Endothelial cell of umbilical vein (primary cell): ENCODE measurements around the gene SAE1.
"Not testable (repeated sequence)": the region's sequence is repeated elsewhere in the genome, so short reads cannot be mapped to it uniquely, and the experiment has no call there.

Experiments
- EZH2 ChIP-seq: IDR thresholded peaks from 2 replicates; pipeline ENCODE4 v1.6.1; 2012; ENCODE audit warnings: borderline replicate concordance, low read depth, mild to moderate bottlenecking, moderate library complexity, low read length, inconsistent platforms; ENCODE audit not compliant: severe bottlenecking
- FOS ChIP-seq: IDR thresholded peaks from 2 replicates; pipeline ENCODE4 v1.6.1; 2011; ENCODE audit warnings: mild to moderate bottlenecking, low read length, moderate library complexity, borderline replicate concordance; ENCODE audit not compliant: insufficient read depth
- JUN ChIP-seq: IDR thresholded peaks from 2 replicates; pipeline ENCODE4 v1.6.1; 2011; ENCODE audit warnings: borderline replicate concordance, low read depth; ENCODE audit not compliant: insufficient read length, insufficient read depth
- MYC ChIP-seq: IDR thresholded peaks from one replicate; pipeline ENCODE4 v1.6.1; 2011; ENCODE audit warnings: mild to moderate bottlenecking, low read depth, low read length
- POLR2A ChIP-seq: IDR thresholded peaks from 2 replicates; pipeline ENCODE4 v1.6.1; 2012; ENCODE audit warnings: low read depth, mild to moderate bottlenecking, control low read depth, low read length
- POLR2AphosphoS5 ChIP-seq: IDR thresholded peaks from 2 replicates; pipeline ENCODE4 v1.6.1; 2012; ENCODE audit warnings: low read depth, mild to moderate bottlenecking, control low read depth, low read length, moderate library complexity; ENCODE audit not compliant: insufficient read depth
- TF ChIP-seq, protein P1 (sequence below), 2 donors: IDR thresholded peaks; 1 replicate in 1 of 2; 2 replicates in 1 of 2; pipeline ENCODE4 v1.5.1; 2011; ENCODE audit warnings: low read length in 2 of 2, mild to moderate bottlenecking in 2 of 2, moderate library complexity in 2 of 2, control low read depth in 1 of 2, inconsistent platforms in 1 of 2, low read depth in 1 of 2; ENCODE audit not compliant: insufficient read depth in 1 of 2; ENCODE audit errors: extremely low read depth in 1 of 2
- TF ChIP-seq, protein P2 (sequence below): IDR thresholded peaks from 2 replicates; pipeline ENCODE4 v1.6.1; 2011; ENCODE audit not compliant: insufficient read depth, insufficient read length

DNA sequence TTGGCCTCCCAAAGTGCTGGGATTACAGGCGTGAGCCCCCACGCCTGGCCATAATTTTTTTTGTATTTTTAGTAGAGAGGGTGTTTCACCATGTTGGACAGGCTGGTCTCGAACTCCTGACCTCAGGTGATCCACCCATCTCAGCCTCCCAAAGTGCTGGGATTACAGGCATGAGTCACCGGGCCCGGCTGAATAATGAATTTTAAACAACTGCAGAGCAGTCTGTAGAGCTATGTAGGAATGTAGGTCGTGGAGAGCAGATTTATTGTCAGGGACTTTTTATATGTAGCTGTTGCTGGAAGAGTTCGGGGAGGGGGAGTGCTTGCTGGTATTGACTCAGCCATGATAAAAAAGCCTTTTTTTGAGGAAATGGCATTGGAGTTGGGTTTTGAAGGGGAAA is 10.6 kb downstream of the SAE1 start:
- TF ChIP-seq, protein P1, sequence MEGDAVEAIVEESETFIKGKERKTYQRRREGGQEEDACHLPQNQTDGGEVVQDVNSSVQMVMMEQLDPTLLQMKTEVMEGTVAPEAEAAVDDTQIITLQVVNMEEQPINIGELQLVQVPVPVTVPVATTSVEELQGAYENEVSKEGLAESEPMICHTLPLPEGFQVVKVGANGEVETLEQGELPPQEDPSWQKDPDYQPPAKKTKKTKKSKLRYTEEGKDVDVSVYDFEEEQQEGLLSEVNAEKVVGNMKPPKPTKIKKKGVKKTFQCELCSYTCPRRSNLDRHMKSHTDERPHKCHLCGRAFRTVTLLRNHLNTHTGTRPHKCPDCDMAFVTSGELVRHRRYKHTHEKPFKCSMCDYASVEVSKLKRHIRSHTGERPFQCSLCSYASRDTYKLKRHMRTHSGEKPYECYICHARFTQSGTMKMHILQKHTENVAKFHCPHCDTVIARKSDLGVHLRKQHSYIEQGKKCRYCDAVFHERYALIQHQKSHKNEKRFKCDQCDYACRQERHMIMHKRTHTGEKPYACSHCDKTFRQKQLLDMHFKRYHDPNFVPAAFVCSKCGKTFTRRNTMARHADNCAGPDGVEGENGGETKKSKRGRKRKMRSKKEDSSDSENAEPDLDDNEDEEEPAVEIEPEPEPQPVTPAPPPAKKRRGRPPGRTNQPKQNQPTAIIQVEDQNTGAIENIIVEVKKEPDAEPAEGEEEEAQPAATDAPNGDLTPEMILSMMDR (IDR thresholded peaks at IDR 0.05; ENCODE audit: extremely low read depth in 1 of 2, insufficient read depth in 1 of 2, low read depth in 1 of 2, low read length in 2 of 2), result not testable (repeated sequence)
- TF ChIP-seq POLR2A, FOS, POLR2AphosphoS5, EZH2, MYC, JUN: not testable (repeated sequence)
- TF ChIP-seq, protein P2, sequence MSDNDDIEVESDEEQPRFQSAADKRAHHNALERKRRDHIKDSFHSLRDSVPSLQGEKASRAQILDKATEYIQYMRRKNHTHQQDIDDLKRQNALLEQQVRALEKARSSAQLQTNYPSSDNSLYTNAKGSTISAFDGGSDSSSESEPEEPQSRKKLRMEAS, result not testable (repeated sequence)
